ENCODE data around the gene EMILIN1. TPM values are rescaled to one million over a fixed set of nuclear protein-coding genes. Genes with fewer than 3 reads are reported as not detected.

The EMILIN1 gene
- total and polyA plus RNA-seq, 2 of the 4 experiments (the other 2 are of a cell fraction): 26.5 to 95.6 TPM

- no peak within 1 kb of the TSS for H3K27ac ChIP-seq (ENCODE audit: insufficient read depth, low read length)
- H3K4ac ChIP-seq (ENCODE audit: low read depth, low read length): no peak within 1 kb of the TSS
- H3K4me1 ChIP-seq (ENCODE audit: control insufficient read depth, insufficient read depth, low read length): peaks cover 4% of the 10 kb centered on the region
- ATAC-seq (ENCODE audit: low read depth) (peak; percentile 89), DNase-seq (no peak)
- no peak within 1 kb of the TSS; the same call in 1 of the 2 replicates for H3K14ac ChIP-seq (replicated peaks; ENCODE audit: low read depth, low read length)
- ChIA-PET CTCF (interaction anchor here (0.8 kb wide), 1 partner anchor 14 kb away, joined by 3 read pairs; no protein-coding TSS in a partner anchor), POLR2A (ENCODE audit: unreplicated experiment) (interaction anchor here (0.5 kb wide), 1 partner anchor 42 kb away, joined by 7 read pairs; no protein-coding TSS in a partner anchor)
- no TSS peak for BruUV-seq (replicated peaks)
- H4K5ac ChIP-seq (ENCODE audit: low read depth, low read length): peak within 1 kb of the TSS; percentile 88; the same call in 1 of the 2 replicates
- H2AK5ac ChIP-seq (ENCODE audit: low read depth, low read length): no peak within 1 kb of the TSS; the same call in 1 of the 2 replicates
- H3K9ac ChIP-seq (ENCODE audit: low read depth, low read length): 0 out of 2 replicates have a peak within 1 kb of the TSS, but pooled peaks have one; percentile 18
- H3K9me3 ChIP-seq (ENCODE audit: control insufficient read depth, insufficient read depth, low read length): peaks cover 6% of the 10 kb centered on the region; the same call in 1 of the 2 replicates
- H2BK20ac ChIP-seq (ENCODE audit: low read depth, low read length): no peak within 1 kb of the TSS
- TF ChIP-seq CEBPB (IDR thresholded peaks at IDR 0.05; ENCODE audit: low read depth, low read length) (no peak), CHD1 (IDR thresholded peaks at IDR 0.05; ENCODE audit: low read depth, low read length) (no peak), MAFK (IDR thresholded peaks at IDR 0.05; ENCODE audit: low read depth, low read length) (no peak), RAD21 (IDR thresholded peaks at IDR 0.05; ENCODE audit: low read length) (no peak), BHLHE40 (IDR thresholded peaks at IDR 0.05; ENCODE audit: low read depth, low read length) (no peak), MAZ (IDR thresholded peaks at IDR 0.05; ENCODE audit: borderline replicate concordance, low read depth, low read length) (no peak)
- H3K9me1 ChIP-seq (ENCODE audit: insufficient read depth, low read length): peaks cover 4% of the 10 kb centered on the region; the same call in 1 of the 2 replicates
- in situ Hi-C loops (cut with MboI; ENCODE audit: low sequenced_read_pairs) (no loop called here), dilution Hi-C loops (cut with HindIII; ENCODE audit: low sequenced_read_pairs, unreplicated experiment) (no loop called here), intact Hi-C loops (cut with micrococcal nuclease) (no loop called here)
- peak within 1 kb of the TSS; percentile 57 for H3K4me3 ChIP-seq (ENCODE audit: insufficient read depth, low read depth, low read length)
- no peak within 1 kb of the TSS; the same call in 2 of the 3 replicates for H2BK15ac ChIP-seq (ENCODE audit: low read depth, low read length)
- no peak within 1 kb of the TSS for H2BK120ac ChIP-seq (ENCODE audit: low read depth, low read length)
- peak within 1 kb of the TSS; percentile 2; the same call in 1 of the 2 replicates for H3K23ac ChIP-seq (ENCODE audit: low read depth, low read length)
- H3K79me1 ChIP-seq (ENCODE audit: low read depth in 1 of 2, low read length in 2 of 2): no peaks in the 10 kb centered on the region
- H4K8ac ChIP-seq (ENCODE audit: low read depth in 2 of 2, low read length in 2 of 2): peak within 1 kb of the TSS in 1 of 2 experiments; percentile 79; a peak in 3 of 4 replicates
- no peaks in the 10 kb centered on the region for H4K20me1 ChIP-seq (ENCODE audit: insufficient read depth, low read length)
- H3K27me3 ChIP-seq (ENCODE audit: control insufficient read depth, insufficient read depth, low read length): peaks cover 46% of the 10 kb centered on the region
- no peak within 1 kb of the TSS for H3K56ac ChIP-seq (ENCODE audit: extremely low read depth, insufficient read depth, low read length)
- H3K36me3 ChIP-seq (ENCODE audit: control insufficient read depth, insufficient read depth, low read length): no peaks in the 10 kb centered on the region
- H3K18ac ChIP-seq (ENCODE audit: low read depth, low read length): no peak within 1 kb of the TSS
- H3K4me2 ChIP-seq (ENCODE audit: low read depth, low read length): peak within 1 kb of the TSS; percentile 81
- peak within 1 kb of the TSS; percentile 93 for H2AFZ ChIP-seq (replicated peaks; ENCODE audit: low read length, poor library complexity)
- WGBS, 2 experiments (ENCODE audit: extremely low coverage in 2 of 2, insufficient read length in 1 of 2): 10% methylated on average over 13 of the region's 47 CpGs; no CpG with 5 or more reads in 1 of the 2 experiments
- H2AK9ac ChIP-seq (replicated peaks; ENCODE audit: low read depth, low read length, poor library complexity): peak within 1 kb of the TSS; percentile 68
- peak within 1 kb of the TSS; percentile 37; the same call in 1 of the 2 replicates for H4K91ac ChIP-seq (ENCODE audit: insufficient read depth, low read depth, low read length)
- no peak within 1 kb of the TSS for H2BK5ac ChIP-seq (ENCODE audit: low read depth, low read length, poor library complexity, severe bottlenecking)
These were observed 45.1 kb downstream of the EMILIN1 start, which contains the start of gene ABHD1 for GRCh38 chr2:27123302-27124150. TSS of gene ABHD1 (plus strand) at chr2:27123815. CDS start at chr2:27123949, 134 bp downstream.

Measured in IMR-90 (cell line).